Activated CD8-positive, alpha-beta memory T cell treated with anti-CD3 and anti-CD28 coated beads for 36 hours (primary cell): Measurements from ENCODE around the gene ERVW-1. TPM values are rescaled to one million over a fixed set of nuclear protein-coding genes. Genes with fewer than 3 reads are reported as not detected.
"Not testable (repeated sequence)": the region's sequence is repeated elsewhere in the genome, so short reads cannot be mapped to it uniquely, and the experiment has no call there.

Source experiments
- CTCF ChIA-PET: fragments of 350-600 bp; sonication (Branson Sonifier 250); formaldehyde crosslinking; loops from one replicate; lab custom pipeline; 2021; ENCODE audit warnings: antibody characterized with exemption; lab: Charles Lee
- POLR2A ChIA-PET: fragments of 350-600 bp; sonication (Branson Sonifier 250); formaldehyde crosslinking; loops from one replicate; lab custom pipeline; 2021; ENCODE audit warnings: antibody characterized with exemption; lab: Charles Lee
- total RNA-seq, 2 experiments: library from RNA; stranded (reverse); gene quantifications; one replicate each; pipeline ENCODE4 v1.2.3, GENCODE V29; 2021

Gene ERVW-1, protein sequence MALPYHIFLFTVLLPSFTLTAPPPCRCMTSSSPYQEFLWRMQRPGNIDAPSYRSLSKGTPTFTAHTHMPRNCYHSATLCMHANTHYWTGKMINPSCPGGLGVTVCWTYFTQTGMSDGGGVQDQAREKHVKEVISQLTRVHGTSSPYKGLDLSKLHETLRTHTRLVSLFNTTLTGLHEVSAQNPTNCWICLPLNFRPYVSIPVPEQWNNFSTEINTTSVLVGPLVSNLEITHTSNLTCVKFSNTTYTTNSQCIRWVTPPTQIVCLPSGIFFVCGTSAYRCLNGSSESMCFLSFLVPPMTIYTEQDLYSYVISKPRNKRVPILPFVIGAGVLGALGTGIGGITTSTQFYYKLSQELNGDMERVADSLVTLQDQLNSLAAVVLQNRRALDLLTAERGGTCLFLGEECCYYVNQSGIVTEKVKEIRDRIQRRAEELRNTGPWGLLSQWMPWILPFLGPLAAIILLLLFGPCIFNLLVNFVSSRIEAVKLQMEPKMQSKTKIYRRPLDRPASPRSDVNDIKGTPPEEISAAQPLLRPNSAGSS
- not detected for total RNA-seq

DNA sequence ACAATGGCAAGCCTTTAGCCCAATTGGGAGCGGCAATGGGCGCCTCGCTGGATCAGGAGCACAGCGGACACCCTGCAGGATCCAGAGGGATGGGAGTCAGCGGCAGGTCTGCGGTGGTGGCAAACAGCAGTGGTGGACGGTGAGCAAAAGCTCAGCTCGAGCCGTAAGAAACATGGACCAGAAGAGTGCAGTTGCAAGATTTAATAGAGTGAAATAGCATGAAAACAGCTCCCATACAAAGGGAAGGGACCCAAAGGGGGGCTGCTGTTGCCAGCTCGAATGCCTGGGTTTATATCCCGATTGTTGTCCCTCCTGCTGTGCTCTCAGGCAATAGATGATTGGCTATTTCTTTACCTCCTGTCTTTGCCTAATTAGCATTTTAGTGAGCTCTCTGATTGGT, at the start of gene ERVW-1:
Gene ERVW-1, minus strand, starts transcription at position 266 of the 400 bp plus-strand sequence. CDS start 7,565 bp downstream, outside the sequence.
- CTCF ChIA-PET, POLR2A ChIA-PET: not testable (repeated sequence)

DNA sequence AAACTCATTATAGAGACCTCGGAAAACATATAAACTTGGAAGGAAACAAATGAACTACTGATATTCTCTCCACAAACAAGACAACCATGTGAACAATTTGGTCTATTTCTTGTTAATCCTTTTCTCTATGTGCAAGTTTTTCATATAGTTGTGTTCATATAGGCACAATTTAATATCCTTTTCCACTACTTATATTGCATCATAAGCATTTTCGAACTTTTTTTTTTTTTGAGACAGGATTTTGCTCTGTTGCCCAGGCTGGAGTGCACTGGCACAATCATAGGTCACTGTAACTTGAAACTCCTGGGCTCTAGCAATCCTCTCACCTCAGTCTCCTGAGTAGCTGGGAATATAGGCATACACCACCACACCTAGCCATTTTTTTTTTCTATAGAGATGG, 45.4 kb upstream of the ERVW-1 start:
- POLR2A ChIA-PET, result no interaction called here
- CTCF ChIA-PET, result no interaction called here

DNA sequence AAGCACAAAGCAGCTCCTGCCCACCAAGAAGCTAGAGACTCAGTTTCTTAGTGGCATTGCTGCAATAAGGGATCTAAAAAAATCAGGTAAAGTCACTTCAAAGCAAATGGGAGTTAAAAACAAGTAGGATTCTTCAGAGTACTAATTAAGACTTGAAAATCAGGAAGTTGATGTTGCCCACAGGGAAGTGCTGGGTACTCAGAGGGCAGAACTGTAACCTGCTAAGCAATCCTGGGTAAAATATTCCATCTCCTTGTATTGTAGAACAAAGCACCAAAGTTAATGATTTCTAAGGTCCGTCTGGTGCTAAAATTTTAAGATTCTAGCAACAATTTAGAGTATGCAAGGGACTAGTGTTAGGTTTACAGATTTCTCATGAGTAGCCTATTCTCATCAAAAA, 42.3 kb upstream of the ERVW-1 start:
- CTCF ChIA-PET, result no interaction called here
- POLR2A ChIA-PET, result no interaction called here

DNA sequence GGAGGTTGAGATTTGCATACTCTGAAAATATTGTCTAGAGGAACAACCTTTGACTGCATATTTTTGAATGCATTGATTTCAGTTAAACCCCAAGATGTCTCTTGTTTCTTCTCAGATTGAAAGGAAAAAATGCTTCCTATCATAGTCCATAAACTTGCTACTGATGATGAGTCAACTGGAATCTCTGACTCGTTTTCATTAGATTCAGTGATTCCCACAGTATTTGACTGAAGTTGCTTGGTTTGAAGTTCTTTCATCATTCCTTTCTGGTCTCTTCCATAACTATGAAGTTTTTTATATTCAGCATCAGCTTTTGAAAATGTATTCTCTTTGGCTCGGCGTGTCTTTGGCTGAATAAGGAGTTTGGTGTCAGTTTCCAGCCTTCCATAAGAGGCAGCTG, 39.9 kb upstream of the ERVW-1 start:
- ChIA-PET POLR2A (no interaction called here), CTCF (no interaction called here)

DNA sequence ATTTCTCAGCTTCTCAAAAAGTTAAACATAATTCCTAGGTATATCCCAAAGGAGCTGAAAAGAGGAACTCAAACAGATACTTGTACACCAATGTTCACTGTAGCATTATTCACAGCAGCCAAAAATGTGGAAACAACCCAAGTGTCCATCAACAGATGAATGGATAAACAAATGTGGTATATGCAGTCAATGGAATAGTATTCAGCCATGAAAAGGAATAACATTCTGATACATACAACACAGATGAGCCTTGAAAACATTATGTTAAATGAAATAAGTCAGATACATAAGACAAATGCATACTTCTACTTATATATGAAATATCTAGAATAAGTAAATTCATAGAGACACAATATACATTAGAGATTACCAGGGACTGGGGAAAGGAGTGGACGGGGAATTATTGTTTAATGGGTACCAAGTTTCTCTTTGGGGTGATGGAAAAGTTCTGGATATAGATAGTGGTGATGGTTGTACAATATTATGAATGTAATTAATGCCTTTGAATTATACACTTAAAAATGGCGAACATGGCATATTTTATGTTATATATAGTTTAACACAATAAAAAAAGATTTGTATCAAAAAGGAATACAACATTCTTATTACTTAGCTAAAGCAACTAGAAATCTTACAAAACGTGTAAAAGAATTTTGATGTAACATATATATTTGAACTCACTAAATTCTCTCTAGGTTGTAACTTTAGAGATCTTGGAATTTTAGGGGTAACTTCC, 35.6 kb upstream of the ERVW-1 start:
- CTCF ChIA-PET, result interaction anchor here (0.6 kb wide), 1 partner anchor 348 kb away, joined by 3 read pairs; no protein-coding TSS in a partner anchor

DNA sequence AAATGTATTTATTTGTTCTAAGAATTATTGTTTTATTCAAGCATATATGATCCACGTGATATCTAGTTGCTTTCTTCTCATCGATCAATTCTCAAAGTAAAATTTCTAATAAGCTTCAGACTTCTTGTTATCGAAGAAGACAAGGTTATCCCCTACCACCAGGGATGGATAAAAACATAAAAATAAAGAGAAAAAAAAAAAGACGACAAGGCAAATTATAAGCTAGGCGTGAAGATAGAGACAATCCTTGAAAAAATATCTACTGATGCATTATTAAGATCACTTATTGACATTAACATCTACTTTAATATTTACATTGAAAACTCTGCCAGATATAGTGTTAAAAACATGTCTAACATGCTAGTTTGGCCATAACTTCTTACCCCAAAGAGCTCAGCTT, 31.2 kb upstream of the ERVW-1 start:
- ChIA-PET POLR2A (no interaction called here), CTCF (no interaction called here)

More for the DNA sequence above, 35.6 kb upstream of the ERVW-1 start:
- POLR2A ChIA-PET, result no interaction called here

GRCh38 chr7:92506363-92506762, 28.6 kb upstream of the ERVW-1 start:
- ChIA-PET POLR2A (no interaction called here), CTCF (no interaction called here)

- ChIA-PET POLR2A (no interaction called here), CTCF (no interaction called here)
Observed at GRCh38 chr7:92504563-92504962, 26.8 kb upstream of the ERVW-1 start.

- POLR2A ChIA-PET, result no interaction called here
- CTCF ChIA-PET, result no interaction called here
Observed at GRCh38 chr7:92503767-92504166, 26.0 kb upstream of the ERVW-1 start.

DNA sequence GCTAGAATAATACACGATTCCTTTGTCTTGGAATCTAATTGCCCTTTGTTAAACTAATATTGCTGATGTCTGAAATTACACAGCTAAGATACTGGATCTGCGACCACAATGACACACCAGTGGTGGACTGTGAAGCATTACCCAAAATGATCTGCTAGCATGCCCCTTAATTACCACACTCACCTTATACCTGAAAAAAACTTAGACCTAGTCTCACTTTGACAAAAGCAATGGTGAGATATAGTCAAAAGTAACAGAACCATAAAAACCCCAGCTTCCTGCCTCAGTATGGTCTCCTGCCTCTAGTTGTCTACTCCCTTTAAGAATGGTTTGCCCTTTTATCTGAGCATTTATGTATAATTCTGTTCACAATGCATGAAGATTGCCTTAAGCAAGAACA, 20.8 kb upstream of the ERVW-1 start:
- CTCF ChIA-PET, result no interaction called here
- POLR2A ChIA-PET, result no interaction called here

DNA sequence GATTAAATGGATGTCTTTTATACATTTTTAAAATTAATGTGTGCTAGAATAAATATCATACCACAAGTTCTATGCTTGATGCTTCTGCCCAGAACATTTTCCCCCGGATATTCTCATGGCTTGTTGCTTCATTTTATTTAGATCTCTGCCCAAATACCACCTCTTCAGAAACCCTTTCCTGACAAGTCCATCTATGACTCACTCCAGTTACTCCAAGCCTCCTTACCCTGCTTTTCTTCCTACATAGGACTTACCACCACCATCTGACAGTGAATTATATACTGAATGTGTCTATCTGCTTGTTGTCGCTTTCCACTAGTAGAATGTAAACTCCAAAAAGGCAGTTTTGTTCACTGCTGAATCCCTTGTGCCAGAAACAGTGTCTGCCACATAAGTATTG, 19.1 kb upstream of the ERVW-1 start:
- ChIA-PET POLR2A (no interaction called here), CTCF (no interaction called here)

DNA sequence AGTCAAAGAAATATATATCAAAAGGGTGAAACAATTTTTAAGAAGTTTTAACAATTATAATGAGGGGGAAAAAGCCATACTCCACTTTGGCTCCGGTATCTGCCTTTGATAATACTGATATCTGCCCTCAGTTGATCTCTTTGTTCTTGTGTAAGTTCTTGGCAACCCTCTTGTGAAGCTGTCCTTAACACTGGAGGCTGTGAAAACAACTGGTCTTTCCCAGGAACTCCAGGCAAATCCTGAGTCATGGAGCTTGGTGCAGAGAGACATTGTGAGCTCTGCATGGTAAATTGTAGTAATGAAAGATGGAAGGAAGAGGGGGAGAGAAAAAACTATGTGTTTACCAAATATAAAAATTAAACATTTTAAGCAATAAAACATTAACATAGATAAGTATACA, 11.9 kb upstream of the ERVW-1 start:
- POLR2A ChIA-PET, result interaction anchor here (0.6 kb wide), 1 partner anchor 25 kb away, joined by 4 read pairs; no protein-coding TSS in a partner anchor
- CTCF ChIA-PET, result no interaction called here

- ChIA-PET POLR2A (no interaction called here), CTCF (no interaction called here)
Observed at GRCh38 chr7:92487804-92488203, 10.1 kb upstream of the ERVW-1 start.

DNA sequence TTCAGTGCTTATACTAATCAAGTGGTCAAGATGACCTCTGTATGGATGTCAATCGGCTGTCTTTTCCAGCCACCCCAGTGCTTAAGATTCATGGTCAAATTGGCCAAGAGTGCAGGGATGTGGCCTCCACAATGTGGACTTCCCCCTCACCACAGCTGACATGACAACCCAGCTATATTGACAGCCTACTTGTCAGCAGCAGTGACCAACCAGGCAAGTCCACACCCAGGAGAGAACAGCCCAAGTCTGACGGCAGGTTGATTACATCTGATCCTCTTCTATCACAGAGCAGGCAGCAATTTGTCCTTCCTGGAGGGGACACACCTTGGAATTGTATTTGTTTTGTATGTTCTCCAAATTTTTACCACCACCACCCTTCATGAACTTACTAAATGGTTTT, 8.2 kb upstream of the ERVW-1 start:
- POLR2A ChIA-PET, result no interaction called here
- CTCF ChIA-PET, result no interaction called here

DNA sequence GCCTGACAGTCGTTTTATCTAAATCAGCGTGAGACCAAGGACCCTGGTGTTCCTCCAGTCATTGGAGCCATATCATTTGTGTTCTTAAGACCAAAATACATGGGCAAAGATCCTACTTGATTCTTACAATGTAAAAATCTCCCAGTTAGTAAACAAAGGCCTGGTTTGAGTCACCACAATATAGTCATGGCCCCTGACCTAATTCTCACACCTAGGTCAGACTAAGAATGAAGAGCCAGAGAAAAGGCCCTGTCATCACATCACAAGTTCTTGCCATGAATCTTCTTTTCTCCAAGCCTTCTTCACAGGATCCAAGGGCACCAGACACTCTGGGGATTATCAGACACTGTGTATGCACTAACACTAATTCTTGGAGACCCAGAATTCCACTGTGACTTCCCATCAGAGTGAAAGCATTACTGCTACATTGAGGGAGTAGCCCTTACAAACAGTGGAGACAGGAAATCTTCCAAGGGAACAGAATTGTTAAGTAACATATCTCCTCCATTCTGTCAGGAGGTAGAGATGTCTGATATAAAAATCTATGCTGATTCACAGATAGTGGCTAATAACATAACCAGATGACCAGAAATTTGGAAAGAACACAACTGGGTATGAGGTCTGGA, 7.6 kb upstream of the ERVW-1 start:
- CTCF ChIA-PET, result no interaction called here
- POLR2A ChIA-PET, result no interaction called here

DNA sequence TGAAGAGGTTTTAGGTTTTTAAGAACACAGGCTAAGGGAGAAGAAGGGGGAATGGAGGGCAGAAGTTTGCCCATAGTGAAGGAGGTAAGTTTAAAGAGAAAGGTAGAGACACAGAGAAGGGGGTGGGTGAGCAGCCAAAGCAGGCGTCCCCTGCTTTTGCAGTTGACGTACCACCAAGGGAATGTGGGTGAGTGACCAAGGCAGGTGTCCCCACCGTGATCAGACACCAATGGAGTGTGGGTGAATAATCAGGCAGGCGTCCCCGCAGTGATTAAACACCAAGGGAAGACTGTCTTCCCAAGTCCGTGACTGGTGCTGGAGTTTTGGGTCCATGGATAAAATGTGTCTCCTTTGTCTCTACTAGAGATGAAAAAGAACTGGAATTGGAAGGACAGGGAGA, 6.5 kb upstream of the ERVW-1 start:
- CTCF ChIA-PET, POLR2A ChIA-PET: not testable (repeated sequence)

- POLR2A ChIA-PET, CTCF ChIA-PET: not testable (repeated sequence)
Observed at GRCh38 chr7:92483624-92484023, 5.9 kb upstream of the ERVW-1 start.

- POLR2A ChIA-PET, CTCF ChIA-PET: not testable (repeated sequence)
Observed at GRCh38 chr7:92479146-92479545, 1.4 kb upstream of the ERVW-1 start.

DNA sequence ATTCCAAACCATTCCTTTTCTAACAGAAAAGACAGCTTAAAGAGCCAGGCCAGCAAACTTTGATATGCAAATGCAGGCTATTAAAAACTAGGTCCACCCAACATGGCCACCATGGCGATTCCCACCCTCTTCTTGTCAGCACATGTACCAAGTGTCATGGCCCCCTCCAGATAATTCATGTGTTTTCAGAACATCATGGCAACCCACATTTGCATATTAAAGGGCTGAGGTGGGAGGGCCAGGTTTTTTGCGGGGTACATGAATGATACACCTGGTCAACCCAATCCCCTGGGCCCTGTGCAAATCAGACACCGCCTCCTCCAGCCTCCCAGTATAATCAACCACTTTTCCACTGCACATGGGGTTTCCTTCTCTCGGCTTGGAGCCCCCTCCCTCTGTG, 965 bp upstream of the ERVW-1 start:
- ChIA-PET CTCF (no interaction called here), POLR2A (no interaction called here)

GRCh38 chr7:92478095-92478494, 349 bp upstream of the ERVW-1 start:
- POLR2A ChIA-PET, result no interaction called here
- CTCF ChIA-PET, result no interaction called here
